T-helper 2 cell treated with Interferon-gamma antibody and Interleukin-4, amounts not matched to agents 5 μg/mL and 100 μg/mL, for 36 hours (primary cell): ENCODE results near the gene GOLGA6A.

ENCODE experiments used
- DNase-seq: peaks from one replicate; pipeline ENCODE4 v3.0.0; 2021; ENCODE audit warnings: low spot score
- H3K27ac Mint-ChIP-seq: one replicate; pipeline ENCODE4 v1.8.0; 2021; ENCODE audit warnings: mild to moderate bottlenecking, mixed read lengths
- H3K27me3 Mint-ChIP-seq: one replicate; pipeline ENCODE4 v1.8.0; 2021; ENCODE audit warnings: low read depth, mixed read lengths
- H3K36me3 Mint-ChIP-seq: one replicate; pipeline ENCODE4 v1.8.0; 2021; ENCODE audit warnings: low read depth, mixed read lengths
- H3K4me1 Mint-ChIP-seq: one replicate; pipeline ENCODE4 v1.8.0; 2021; ENCODE audit warnings: low read depth, mixed read lengths
- H3K4me3 Mint-ChIP-seq: one replicate; pipeline ENCODE4 v1.8.0; 2022; ENCODE audit warnings: mild to moderate bottlenecking, moderate library complexity, mixed read lengths
- H3K9me3 Mint-ChIP-seq: one replicate; pipeline ENCODE4 v1.8.0; 2021; ENCODE audit warnings: mixed read lengths

The GOLGA6A gene

DNA sequence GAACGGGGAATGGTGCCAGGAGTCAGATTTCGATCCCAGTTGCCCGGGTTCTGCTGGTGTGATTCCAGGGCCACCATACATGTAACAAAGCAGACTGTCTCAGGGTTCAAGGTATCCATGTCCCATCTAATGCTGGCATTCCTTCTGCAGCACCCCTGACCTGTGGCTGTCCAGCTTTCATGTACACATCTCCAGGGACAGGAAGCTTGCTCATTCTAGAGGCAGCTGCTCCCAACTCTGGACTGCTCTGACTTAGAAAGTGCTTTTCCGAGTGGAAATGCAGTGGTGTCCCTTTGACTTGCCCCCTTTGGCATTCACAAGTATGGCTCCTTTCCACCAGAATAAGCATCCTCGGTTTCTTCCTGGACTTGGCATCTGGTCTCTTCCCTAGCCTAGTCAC lies 56.9 kb downstream of the GOLGA6A start:
- Mint-ChIP-seq H3K4me3 (no peak overlapping the region), H3K4me1 (peaks cover 3% of the 10 kb centered on the region), H3K36me3 (peaks cover 35% of the 10 kb centered on the region), H3K9me3 (no peaks in the 10 kb centered on the region), H3K27me3 (no peaks in the 10 kb centered on the region), H3K27ac (no peak overlapping the region)
- no peak for DNase-seq

GRCh38 chr15:74024687-74025086 lies 57.7 kb downstream of the GOLGA6A start:
- peaks cover 32% of the 10 kb centered on the region for H3K36me3 Mint-ChIP-seq

DNA sequence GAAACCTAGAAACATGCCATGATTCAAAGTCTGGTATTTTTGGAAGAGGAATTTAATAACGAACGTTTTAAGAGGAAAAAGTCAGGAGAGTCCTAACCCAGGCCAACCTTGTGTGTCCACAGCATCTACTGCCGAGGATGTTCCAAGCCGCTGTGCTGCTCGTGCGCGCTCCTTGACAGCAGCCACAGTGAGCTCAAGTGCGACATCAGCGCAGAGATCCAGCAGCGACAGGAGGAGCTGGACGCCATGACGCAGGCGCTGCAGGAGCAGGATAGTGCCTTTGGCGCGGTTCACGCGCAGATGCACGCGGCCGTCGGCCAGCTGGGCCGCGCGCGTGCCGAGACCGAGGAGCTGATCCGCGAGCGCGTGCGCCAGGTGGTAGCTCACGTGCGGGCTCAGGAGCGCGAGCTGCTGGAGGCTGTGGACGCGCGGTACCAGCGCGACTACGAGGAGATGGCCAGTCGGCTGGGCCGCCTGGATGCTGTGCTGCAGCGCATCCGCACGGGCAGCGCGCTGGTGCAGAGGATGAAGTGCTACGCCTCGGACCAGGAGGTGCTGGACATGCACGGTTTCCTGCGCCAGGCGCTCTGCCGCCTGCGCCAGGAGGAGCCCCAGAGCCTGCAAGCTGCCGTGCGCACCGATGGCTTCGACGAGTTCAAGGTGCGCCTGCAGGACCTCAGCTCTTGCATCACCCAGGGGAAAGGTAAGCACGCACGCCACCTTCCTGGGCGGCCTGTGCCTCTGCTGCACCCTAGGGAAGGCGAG lies 59.5 kb downstream of the GOLGA6A start:
- Mint-ChIP-seq H3K9me3 (no peaks in the 10 kb centered on the region), H3K4me1 (peaks cover 3% of the 10 kb centered on the region), H3K4me3 (no peak overlapping the region), H3K27ac (no peak overlapping the region), H3K27me3 (no peaks in the 10 kb centered on the region), H3K36me3 (peaks cover 25% of the 10 kb centered on the region)
- no peak for DNase-seq

More at GRCh38 chr15:74024687-74025086, 57.7 kb downstream of the GOLGA6A start:
- H3K27me3 Mint-ChIP-seq: no peaks in the 10 kb centered on the region
- no peak for DNase-seq
- H3K4me3 Mint-ChIP-seq: no peak overlapping the region
- H3K9me3 Mint-ChIP-seq: no peaks in the 10 kb centered on the region
- peaks cover 3% of the 10 kb centered on the region for H3K4me1 Mint-ChIP-seq
- H3K27ac Mint-ChIP-seq: no peak overlapping the region
